Adrenal gland (tissue), 12 donors: ENCODE results near the gene SFXN3. TPM values are rescaled to one million over a fixed set of nuclear protein-coding genes. Genes with fewer than 3 reads are reported as not detected.

Source experiments
- DNase-seq, 7 donors: peaks; one replicate each; pipeline ENCODE4 v3.0.0-alpha.2; 2019 to 2020
- H3K27ac ChIP-seq, 5 donors: fragments of 200-600 bp; sonication (generic) in 4 of 5; 1 replicate in 3 of 5; 2 replicates in 2 of 5; pipeline versions ENCODE4 v1.5.1 to v1.8.0; 2016 to 2020; ENCODE audit warnings: mild to moderate bottlenecking in 1 of 5
- H3K27me3 ChIP-seq: fragments of 200-600 bp; 2 replicates; pipeline ENCODE4 v1.8.0; 2021
- H3K36me3 ChIP-seq, 2 donors: fragments of 200-600 bp; replicated peaks in 1 of 2; 1 replicate in 1 of 2; 2 replicates in 1 of 2; pipeline versions ENCODE4 v1.5.1 to v1.8.0; 2018 to 2022
- H3K4me1 ChIP-seq, 2 donors: fragments of 200-600 bp; replicated peaks in 1 of 2; 1 replicate in 1 of 2; 2 replicates in 1 of 2; pipeline versions ENCODE4 v1.5.1 to v1.8.0; 2018 to 2021
- H3K4me3 ChIP-seq, 4 donors: fragments of 200-600 bp; sonication (generic) in 3 of 4; one replicate each; pipeline ENCODE4 v1.5.1; 2016 to 2018
- H3K9me3 ChIP-seq, 3 donors: fragments of 200-600 bp; sonication (generic) in 1 of 3; replicated peaks in 1 of 3; 1 replicate in 2 of 3; 2 replicates in 1 of 3; pipeline versions ENCODE4 v1.5.1 to v1.8.0; 2016 to 2021
- POLR2A ChIP-seq, 2 donors: fragments of 450-650 bp; IDR thresholded peaks; one replicate each; pipeline ENCODE4 v1.6.1; 2017; ENCODE audit warnings: antibody characterized with exemption in 2 of 2, mild to moderate bottlenecking in 2 of 2, moderate library complexity in 1 of 2
- WGBS, 4 donors: extraction: QIAGEN DNeasy Blood & Tissue Kit in 2 of 4; methylation state at CpG; one replicate each; pipeline versions ENCODE4 v1.1.5 to v1.1.7; 2013 to 2017; 5-methylcytosine and 5-hydroxymethylcytosine counted together
- intact Hi-C, 2 donors: fragments of 100-400 bp; cut with DNase I; formaldehyde crosslinking; loops; one replicate each; pipeline versions ENCODE4 v1.14.1 to v1.15.0; 2022 to 2023
- polyA plus RNA-seq, 3 donors: library from polyadenylated mRNA; stranded (reverse); fragments of 200-250 nt in 2 of 3; fragments of 350-450 nt in 1 of 3; fragmentation: Illumina TruSeq in 1 of 3; extraction: RNeasy Lipid Tissue Mini Kit (QIAGEN cat#74804) in 1 of 3; gene quantifications; one replicate each; pipeline ENCODE4 v1.2.3, GENCODE V29; 2013 to 2014
- total RNA-seq, 9 donors: library from RNA; depleted of rRNA in 4 of 9; stranded (reverse); fragments of >200 nt in 4 of 9; fragments of 120-200 nt in 1 of 9; fragmentation: NEBNext Ultra II Directional in 1 of 9; extraction: Animal tissue kit (Norgen Biotek cat#: 25700) in 1 of 9; gene quantifications; one replicate each; pipeline versions ENCODE4 v1.1.0 to v1.2.4, GENCODE V29; 2013 to 2023
- TF ChIP-seq, protein P1 (sequence below), 6 experiments: fragments of 450-650 bp in 4 of 6; fragments of 200-600 bp in 2 of 6; sonication (generic) in 1 of 6; IDR thresholded peaks; 1 replicate in 5 of 6; 2 replicates in 1 of 6; pipeline versions ENCODE4 v1.5.1 to v1.8.0; 2016 to 2021; ENCODE audit warnings: antibody characterized with exemption in 6 of 6, mild to moderate bottlenecking in 2 of 6, moderate library complexity in 1 of 6
- donor health status: healthy with polysubstance abuse.
- donor health status: Bipolar disorder and iron deficiency.
- donor health status: DM: yes; HTN: yes; CAD: no.
- donor health status: DM: no; HTN: no; CAD: no.
- donor health status: DM: no; HTN: no; CAD: no.
- donor health status: DM: yes; HTN: yes; CAD: no.

SFXN3 gene
- total and polyA plus RNA-seq, 12 donors, result 20.4 to 54.0 (median 31.0) TPM

DNA sequence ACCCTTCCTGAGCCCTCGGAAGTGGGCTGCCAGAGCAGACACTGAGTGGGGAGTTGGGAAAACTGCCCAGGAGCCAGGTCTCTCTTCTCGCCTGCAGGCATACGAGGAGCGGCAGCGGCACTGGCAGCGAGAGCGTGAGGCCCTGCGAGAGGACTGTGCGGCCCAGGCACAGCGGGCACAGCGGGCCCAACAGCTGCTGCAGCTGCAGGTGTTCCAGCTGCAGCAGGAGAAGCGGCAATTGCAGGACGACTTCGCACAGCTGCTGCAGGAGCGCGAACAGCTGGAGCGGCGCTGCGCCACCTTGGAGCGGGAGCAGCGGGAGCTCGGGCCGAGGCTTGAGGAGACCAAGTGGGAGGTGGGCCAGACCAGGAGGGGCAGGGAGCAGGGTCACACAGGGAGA is 25.7 kb upstream of the SFXN3 start:
- intact Hi-C loops, result no loop called here
- no peaks in the 10 kb centered on the region for H3K27me3 ChIP-seq
- peaks cover 17 to 26% of the 10 kb centered on the region in 2 donors for H3K4me1 ChIP-seq
- no peak overlapping the region for H3K4me3 ChIP-seq
- H3K36me3 ChIP-seq, result peaks cover 0 to 50% of the 10 kb centered on the region in 2 donors
- no peak for TF ChIP-seq POLR2A (IDR thresholded peaks at IDR 0.05)
- no peak for DNase-seq
- no peak overlapping the region for H3K27ac ChIP-seq
- 91 to 93% (median 92%) methylated on average over 11 to 23 of the region's 23 CpGs for WGBS, 4 donors
- H3K9me3 ChIP-seq, result no peaks in the 10 kb centered on the region

DNA sequence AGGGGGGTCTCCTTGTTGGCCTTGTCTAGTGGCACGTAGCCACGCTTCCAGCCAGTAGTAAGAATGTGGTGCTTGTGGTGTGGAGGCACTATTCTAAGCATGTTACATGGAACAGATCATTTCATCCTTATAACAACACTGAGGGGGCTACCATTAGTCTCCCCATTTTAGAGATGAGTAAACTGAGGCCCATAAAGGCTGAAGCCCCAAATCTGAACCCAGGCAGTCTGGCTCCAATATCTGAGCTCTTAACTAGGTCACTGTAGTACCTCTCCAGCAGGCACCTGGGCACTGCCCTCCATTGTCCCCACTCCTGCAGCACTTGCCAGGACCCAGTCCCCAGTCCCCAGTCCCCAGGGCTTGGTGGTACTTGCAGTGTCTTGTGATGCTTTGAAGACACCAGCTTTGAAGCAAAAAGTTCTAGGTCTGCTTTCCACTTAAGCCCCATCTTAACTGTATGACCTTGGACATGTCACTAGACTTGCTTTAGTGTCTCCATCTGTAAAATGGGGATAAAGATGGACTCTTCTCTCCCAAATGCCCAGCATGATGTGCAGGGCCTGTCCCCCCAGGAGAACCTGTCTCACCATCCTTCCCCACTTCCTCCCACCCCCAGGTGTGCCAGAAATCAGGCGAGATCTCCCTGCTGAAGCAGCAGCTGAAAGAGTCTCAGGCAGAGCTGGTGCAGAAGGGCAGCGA is 25.0 kb upstream of the SFXN3 start:
- Histone ChIP-seq H3K4me1 (peaks cover 11 to 19% of the 10 kb centered on the region in 2 donors), H3K4me3 (no peak overlapping the region), H3K27ac (peak overlapping the region in 1 of 5 donors; percentile 5), H3K27me3 (no peaks in the 10 kb centered on the region), H3K9me3 (no peaks in the 10 kb centered on the region), H3K36me3 (peaks cover 0 to 50% of the 10 kb centered on the region in 2 donors)
- DNase-seq, result no peak
- no peak for TF ChIP-seq POLR2A (IDR thresholded peaks at IDR 0.05)
- TF ChIP-seq, protein P1, sequence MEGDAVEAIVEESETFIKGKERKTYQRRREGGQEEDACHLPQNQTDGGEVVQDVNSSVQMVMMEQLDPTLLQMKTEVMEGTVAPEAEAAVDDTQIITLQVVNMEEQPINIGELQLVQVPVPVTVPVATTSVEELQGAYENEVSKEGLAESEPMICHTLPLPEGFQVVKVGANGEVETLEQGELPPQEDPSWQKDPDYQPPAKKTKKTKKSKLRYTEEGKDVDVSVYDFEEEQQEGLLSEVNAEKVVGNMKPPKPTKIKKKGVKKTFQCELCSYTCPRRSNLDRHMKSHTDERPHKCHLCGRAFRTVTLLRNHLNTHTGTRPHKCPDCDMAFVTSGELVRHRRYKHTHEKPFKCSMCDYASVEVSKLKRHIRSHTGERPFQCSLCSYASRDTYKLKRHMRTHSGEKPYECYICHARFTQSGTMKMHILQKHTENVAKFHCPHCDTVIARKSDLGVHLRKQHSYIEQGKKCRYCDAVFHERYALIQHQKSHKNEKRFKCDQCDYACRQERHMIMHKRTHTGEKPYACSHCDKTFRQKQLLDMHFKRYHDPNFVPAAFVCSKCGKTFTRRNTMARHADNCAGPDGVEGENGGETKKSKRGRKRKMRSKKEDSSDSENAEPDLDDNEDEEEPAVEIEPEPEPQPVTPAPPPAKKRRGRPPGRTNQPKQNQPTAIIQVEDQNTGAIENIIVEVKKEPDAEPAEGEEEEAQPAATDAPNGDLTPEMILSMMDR (IDR thresholded peaks at IDR 0.05), result no peak
- intact Hi-C loops, result no loop called here
- 88 to 100% (median 97%) methylated on average over 2 to 4 of the region's 4 CpGs for WGBS, 4 donors

DNA sequence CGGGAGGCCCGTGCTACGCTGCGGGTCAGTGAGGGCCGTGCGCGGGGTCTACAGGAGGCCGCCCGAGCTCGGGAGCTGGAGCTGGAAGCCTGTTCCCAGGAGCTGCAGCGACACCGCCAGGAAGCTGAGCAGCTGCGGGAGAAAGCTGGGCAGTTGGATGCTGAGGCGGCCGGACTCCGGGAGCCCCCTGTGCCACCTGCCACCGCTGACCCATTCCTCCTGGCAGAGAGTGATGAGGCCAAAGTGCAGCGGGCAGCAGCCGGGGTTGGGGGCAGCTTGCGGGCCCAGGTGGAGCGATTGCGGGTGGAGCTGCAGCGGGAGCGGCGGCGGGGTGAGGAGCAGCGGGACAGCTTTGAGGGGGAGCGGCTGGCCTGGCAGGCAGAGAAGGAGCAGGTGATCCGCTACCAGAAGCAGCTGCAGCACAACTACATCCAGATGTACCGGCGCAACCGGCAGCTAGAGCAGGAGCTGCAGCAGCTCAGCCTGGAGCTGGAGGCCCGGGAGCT is 24.4 kb upstream of the SFXN3 start:
- Histone ChIP-seq H3K27me3 (no peaks in the 10 kb centered on the region), H3K36me3 (peaks cover 0 to 50% of the 10 kb centered on the region in 2 donors), H3K9me3 (no peaks in the 10 kb centered on the region), H3K4me1 (peaks cover 6 to 13% of the 10 kb centered on the region in 2 donors), H3K27ac (peak overlapping the region in 2 of 5 donors; percentile 5 to 54), H3K4me3 (no peak overlapping the region)
- WGBS, 4 donors, result 79 to 90% (median 86%) methylated on average over 16 to 33 of the region's 33 CpGs
- intact Hi-C loops, result no loop called here
- TF ChIP-seq POLR2A (IDR thresholded peaks at IDR 0.05), result no peak
- TF ChIP-seq, protein P1 (IDR thresholded peaks at IDR 0.05), result no peak
- DNase-seq, result no peak

DNA sequence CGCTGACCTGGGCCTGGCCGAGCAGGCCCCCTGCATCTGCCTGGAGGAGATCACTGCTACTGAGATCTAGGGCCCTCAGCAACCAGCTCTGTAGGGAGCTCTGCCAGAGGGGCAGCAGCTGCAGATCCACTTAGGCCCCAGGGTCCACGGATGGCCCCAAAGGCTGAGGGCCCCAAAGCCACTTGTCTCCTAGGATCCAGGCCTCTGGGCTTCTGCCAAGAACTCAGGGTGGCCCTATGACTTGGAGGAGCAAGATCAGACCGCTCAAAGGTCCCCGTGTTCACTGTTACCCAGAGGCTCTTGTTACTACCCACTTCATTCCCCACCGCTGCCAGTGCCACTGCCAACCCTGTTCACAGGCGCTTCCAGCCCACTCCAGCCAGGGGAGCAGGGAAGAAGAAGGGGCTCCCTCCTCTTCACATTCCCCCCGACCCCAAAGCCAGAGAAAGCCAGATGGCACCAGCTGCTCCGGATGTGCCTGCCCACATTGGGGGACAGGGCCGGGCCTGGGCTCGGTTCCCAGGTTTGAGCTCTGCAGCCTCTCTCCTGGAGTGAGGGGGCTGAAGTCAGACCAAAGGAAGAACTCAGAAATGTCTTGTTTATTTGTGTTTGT is 23.8 kb upstream of the SFXN3 start:
- no peaks in the 10 kb centered on the region for H3K27me3 ChIP-seq
- H3K27ac ChIP-seq, result peak overlapping the region in 2 of 5 donors; percentile 5 to 54
- TF ChIP-seq, protein P1 (IDR thresholded peaks at IDR 0.05), result no peak
- TF ChIP-seq POLR2A (IDR thresholded peaks at IDR 0.05), result no peak
- no peak overlapping the region for H3K4me3 ChIP-seq
- H3K9me3 ChIP-seq, result no peaks in the 10 kb centered on the region
- no peak for DNase-seq
- intact Hi-C loops, result no loop called here
- peaks cover 0 to 50% of the 10 kb centered on the region in 2 donors for H3K36me3 ChIP-seq
- peaks cover under 1 to 7% of the 10 kb centered on the region in 2 donors for H3K4me1 ChIP-seq
- 50 to 66% (median 58%) methylated on average over 6 to 11 of the region's 11 CpGs for WGBS, 4 donors
